GM19023 (cell line): Measurements from ENCODE around the gene STK35.
"Not testable (repeated sequence)": the region's sequence is repeated elsewhere in the genome, so short reads cannot be mapped to it uniquely, and the experiment has no call there.

Experiments
- ATAC-seq: cut with Tn5 transposase; IDR thresholded peaks from one replicate; pipeline ENCODE4 v1.9.1; 2021; ENCODE audit warnings: mild to moderate bottlenecking, moderate library complexity; ENCODE audit not compliant: unreplicated experiment

STK35 gene

DNA sequence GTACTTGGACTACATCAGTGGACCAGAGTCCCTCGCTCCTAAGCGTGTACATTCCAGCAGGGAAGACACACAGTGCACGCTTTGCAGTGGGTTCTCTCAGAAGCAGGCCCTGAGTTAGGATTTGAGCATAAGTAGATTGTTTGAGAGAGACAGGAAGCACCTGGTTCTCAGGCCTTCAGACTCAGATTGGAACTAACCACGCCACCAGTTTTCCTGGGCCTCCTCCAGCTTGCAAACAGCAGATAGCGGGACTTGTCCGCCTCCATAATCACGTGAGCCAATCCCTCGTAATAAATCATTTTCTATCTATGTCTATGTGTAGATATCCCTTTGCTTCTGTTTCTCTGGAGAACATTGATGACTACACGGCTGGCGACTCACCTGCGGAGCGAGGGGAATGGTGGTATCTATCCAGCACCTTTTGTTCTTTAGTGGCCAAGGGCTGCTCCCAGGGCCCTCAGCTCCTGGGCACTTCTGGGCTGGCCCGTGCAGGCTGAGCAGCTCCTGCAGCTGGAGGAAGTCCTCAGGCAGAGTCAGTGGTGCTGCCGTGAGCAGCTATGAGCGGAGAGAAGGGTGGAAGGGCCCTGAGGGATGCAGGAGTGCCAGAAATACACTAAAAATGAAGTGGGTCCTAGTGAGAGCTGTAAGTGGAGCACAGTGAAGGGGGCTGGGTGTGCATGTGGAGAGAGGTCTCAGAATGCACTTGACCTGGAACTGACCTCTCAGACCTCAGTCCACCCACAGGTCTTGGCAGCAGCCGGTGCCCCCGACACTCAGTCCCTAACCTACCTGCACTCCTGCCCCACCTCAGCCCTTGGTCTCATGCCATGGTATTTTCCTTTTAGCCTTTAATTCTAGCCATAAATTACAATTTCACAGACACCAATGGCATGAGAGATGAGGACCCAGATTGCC, 76.9 kb downstream of the STK35 start:
- no peak for ATAC-seq

DNA sequence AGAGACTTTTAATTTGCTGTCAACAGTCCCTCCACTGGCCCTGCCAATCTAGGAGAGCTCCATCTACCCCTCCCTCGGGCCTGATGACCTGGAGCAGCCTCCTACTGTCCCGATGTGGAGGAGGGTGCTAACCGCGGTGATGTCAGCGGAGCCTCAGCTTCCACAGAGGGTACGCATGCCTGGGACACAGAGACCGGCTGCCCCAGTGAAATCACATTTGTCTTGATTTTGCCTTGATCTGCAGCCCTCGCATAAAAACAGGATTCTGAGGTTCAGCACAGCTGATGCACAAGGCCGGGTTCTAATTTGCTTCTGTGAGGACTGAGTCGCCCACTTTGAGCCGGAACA, 77.6 kb downstream of the STK35 start:
- ATAC-seq, result no peak

DNA sequence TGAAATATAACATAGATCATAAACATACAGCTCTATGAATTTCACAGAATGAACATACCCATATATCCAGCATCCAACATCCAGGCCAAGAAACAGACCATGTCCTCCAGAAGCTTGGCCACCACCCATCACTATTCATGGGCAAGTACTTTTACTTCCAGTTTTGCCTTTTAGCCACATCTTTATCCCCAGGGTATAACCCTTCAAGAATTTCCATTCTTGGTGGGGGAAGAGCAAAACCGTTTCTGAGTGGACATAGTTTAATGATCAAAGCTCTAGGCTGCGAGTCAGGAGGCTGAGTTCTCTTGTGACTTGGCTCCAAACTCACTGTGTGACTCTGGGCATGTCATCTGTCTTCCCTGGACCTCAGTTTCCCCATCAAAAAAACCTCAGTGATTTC, 78.3 kb downstream of the STK35 start:
- ATAC-seq, result no peak

DNA sequence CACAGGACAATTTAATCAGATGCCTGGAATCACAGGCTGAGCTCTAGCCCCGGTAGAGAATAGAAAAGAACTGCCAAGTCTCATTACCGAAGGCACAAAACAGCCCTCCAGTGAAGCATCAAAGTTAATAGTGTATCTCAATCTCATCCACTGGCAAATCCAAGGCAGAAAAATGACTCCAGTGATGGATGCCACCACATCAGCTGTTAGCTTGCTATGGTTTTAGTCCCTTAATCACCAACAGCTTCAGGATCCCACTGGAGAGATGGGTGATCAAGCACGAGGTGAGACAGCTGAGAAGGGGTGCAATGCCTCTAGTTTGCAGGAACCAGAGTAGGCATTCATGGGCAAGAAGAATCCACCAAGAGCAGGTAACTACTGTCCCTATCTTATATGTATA, 81.8 kb downstream of the STK35 start:
- ATAC-seq, result no peak

DNA sequence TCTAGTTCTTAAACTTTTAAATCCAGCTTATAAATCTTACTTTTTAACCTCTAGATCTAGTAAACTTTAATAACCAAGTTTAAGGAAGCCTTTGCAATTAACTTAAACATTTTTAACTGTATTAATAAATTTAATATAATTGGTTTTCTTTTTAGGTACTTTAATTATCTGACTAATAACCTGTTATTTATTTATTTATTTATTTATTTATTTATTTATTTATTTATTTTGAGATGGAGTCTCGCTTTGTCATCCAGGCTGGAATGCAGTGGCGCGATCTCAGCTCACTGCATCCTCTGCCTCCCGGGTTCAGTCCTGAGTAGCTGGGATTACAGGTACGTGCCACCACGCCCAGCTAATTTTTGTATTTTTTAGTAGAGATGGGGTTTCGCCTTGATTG, 83.3 kb downstream of the STK35 start:
- not testable (repeated sequence) for ATAC-seq

DNA sequence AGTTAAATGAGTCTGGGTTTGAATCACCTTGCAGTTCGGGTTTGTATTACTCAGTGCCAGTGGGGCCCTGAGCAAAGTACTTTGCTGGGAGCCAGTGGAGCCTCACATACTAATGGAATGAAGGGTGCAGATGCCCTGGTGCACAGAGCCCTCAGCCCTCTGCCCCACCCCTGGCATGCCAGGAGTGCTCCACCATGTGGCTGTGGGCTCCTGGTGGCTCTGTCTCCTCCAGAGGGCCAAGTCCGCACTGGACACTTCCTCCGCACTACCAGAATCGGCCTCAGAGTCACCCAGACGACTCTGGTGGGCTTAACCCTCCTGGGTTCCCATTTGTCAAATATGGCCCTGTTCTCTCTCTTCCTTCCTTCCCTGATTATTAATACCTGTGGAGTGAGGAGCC, 94.0 kb downstream of the STK35 start:
- no peak for ATAC-seq

DNA sequence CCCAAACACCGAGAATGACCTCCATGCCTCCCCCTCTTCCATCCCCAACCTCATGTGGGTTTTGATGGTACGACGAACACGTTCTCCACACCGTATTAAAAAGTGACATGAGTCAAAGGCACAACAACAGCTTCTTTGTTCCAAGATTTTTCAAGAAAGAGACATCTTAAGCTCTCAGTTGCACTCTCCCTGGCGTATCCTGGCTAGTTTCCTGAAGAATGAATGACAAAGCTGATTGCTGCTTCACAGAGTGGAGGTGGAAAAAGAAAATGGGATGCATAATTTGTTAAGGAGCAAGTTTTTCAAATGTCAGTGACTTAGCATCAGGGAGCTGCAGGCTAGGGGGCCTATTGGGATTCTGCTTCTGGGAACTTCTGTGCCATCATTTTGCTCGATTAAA, 95.5 kb downstream of the STK35 start:
- no peak for ATAC-seq
